Measurements from ENCODE around the gene THSD4.

- TF ChIP-seq CTCF (IDR thresholded peaks at IDR 0.05) (peak in 1 of 3 experiments; percentile 11), POLR2A (IDR thresholded peaks at IDR 0.05) (no peak)
Measured at GRCh38 chr15:71124937-71125790, 9.9 kb downstream of the THSD4 start.
